ENCODE results near the gene GRID2.

GRID2 gene

DNA sequence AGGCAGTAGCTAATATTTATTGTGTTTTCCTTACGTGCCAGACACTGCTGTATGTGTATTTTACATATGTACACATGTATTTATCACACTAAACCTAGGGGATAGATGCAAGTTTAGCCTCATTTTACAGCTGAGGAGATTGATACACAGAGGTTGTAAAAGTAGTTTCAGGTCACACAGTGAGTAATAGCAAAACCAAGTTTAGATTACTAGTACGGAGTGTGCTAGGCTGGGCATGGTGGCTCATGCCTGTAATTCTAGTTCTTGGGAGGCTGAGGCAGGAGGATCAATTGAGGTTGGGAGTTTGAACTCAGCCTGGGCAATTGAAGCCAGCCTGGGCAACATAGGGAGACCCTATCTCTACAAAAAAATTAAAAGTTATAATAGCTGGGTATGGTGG is 823.7 kb downstream of the GRID2 start:
- no peak for DNase-seq

DNA sequence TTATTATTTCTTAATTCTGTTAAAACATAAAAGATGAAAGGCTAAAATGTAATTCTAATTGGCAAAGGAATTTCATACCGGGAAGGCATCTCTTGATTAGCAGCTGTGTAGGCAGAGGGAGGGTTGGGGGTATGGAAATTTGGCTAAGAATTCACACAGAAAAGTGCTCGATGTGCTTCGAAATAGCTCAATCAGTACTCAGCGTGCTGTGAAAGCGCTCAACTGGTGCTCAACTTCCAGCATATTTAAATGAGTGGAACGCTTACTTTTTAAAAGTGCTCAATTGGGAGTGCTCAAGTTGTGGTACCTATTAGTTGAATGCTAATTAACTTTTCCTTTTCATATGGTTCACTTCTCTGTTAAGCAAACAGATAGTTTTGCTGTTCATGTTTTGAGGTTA is 828.9 kb downstream of the GRID2 start:
- DNase-seq: no peak

DNA sequence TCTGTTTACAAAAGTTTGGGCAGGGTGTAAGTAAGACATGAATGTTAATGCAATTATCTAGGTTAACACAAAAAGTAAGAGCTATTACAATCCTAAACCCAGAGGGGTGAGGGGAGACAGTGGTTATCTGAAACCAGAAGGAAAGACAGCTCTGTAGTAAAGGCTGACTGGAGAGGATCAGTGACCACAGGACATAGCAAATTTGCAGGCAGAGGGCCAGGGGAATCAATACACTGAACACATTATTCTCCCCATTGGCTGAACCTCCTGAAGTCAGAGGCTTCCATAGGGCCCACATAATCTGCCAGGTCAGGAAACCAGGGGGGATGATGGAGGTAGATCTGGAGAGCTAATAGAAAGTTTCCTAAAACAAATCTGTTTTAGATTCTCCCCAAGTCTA is 835.4 kb downstream of the GRID2 start:
- DNase-seq: no peak

DNA sequence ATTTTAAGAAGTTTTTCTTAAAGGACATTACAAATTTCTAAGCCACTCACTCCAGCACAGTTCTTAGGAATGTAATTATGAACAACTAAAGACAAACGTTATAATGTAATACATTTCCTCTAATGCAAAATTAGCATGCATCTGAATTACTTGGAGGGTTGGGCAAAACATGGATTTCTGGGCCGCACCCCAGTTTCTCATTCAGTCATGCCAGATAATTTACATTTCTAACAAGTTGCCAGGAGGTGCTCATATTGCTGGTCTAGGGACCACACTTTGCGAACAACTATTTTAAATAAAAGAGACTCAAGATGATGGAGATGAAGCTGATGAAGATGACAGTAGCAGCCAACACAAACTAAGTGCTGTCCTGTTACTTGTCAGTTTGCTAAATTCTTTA is 840.1 kb downstream of the GRID2 start:
- DNase-seq: no peak

DNA sequence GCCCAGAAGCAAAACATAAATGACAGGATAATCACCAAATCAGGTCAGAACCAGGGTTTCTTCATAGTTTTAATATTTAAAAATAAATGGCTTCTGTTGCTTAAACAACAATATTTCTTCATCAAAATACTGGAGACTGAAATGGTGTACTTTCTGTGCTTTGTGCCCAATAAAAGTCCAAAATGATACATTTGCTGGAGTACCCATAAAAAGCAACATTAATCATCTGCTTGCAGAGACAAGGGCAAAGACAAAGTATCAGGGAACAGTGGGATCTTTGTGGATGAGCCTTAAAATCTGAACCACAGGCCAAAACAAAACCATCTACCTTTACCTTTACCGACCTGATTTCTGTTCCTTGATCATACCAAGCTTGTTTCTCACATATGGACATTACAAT is 840.9 kb downstream of the GRID2 start:
- DNase-seq: no peak

DNA sequence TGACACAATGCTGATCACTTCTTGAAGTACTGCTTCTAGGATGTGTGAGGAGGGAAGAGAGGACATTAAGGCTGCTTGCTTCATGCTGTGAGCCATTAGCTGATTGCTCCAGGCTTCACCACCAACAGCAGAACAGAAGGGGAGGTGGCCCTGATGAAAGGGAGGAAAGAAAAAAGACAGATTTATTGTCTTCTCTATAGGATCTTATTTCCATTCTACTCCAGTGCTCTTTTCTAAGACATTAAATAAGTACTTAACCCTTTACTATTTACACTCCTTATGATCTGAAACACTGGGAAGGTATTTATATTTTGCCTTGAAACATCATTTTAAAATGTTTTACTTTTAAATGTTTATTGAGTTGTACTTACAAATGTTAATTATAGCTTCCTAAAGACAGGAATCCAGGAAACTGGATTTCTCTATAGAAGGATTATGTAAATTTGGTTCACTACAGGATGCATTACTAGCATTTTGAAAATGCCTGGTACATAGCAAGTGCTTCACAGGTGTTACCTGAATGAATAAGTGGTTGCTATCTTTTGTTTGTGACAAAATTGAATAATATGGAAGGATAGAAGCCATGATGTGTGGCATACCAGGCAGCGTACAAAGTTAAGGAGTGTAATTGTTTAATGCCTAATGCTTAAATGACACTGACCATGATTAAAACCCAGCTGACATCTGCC is 843.9 kb downstream of the GRID2 start:
- DNase-seq: no peak

DNA sequence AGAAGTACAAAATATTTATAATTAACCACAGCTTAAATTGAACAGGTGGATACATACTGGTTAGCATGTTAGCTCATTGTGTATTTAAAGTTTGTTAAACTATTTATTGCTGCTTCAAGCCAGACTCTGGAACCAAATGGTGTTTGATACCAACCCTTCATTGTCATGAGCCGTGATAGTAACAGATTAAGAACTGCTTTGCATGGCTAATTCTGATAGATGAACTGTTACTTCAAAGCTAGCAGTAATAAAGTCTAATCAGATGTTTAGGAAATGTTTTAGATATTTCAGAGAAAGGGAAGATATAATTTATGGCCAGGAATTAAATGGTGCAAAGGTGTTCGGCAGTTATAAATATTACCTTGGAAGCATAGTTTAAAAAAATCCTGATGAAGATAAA is 848.7 kb downstream of the GRID2 start:
- DNase-seq: no peak

DNA sequence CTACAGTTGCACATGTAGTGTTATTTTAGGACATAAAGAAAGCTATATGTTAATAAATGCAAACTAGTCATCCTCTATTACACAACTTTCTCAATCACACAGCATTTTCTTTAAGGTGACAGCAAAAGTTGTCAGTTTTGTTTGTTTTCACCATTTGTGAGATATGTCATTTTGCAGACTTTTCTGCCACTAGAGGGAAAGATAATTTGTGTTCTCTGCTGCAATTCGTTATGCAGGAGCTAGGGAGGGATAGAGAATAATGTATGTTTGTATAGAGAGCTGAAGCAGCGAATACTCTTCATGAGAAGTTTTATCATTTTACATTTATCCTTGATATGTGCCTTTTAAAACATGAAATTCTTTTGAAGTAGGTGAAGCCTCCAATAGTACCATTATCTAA is 854.2 kb downstream of the GRID2 start:
- no peak for DNase-seq

DNA sequence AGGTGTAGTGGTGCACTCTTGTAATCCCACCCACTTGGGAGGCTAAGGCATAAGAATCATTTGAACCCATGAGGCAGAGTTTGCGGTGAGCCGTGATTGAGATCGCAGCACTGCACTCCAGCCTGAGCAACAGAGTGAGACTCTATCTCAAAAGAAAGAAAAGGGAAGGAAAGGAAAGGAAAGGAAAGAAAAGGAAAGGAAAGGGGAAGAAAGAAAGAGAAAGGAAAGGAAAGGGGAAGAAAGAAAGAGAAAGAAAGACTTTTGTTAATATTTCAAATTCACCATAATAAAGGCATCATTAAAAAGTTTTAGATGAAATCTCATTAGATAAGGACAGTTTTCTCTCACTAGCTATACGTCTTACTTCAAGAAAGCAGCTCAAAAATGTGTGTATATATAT is 864.3 kb downstream of the GRID2 start:
- no peak for DNase-seq

DNA sequence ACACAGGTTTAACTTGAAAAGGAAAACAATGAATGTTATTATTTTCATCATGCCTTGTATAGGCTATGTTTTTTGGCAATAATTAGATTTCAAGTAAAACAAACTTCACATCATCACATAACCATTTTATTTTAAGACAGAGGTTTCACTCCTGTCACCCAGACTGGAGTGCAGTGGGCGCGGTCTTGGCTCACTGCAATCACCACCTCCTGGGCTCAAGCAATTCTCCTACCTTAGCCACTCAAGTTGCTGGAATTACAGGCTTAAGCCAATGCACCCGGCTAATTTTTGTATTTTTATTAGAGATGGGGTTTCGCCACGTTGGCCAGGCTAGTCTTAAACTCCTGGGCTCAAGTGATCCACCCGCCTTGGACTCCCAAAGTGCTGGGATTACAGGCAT is 866.2 kb downstream of the GRID2 start:
- no peak for DNase-seq

DNA sequence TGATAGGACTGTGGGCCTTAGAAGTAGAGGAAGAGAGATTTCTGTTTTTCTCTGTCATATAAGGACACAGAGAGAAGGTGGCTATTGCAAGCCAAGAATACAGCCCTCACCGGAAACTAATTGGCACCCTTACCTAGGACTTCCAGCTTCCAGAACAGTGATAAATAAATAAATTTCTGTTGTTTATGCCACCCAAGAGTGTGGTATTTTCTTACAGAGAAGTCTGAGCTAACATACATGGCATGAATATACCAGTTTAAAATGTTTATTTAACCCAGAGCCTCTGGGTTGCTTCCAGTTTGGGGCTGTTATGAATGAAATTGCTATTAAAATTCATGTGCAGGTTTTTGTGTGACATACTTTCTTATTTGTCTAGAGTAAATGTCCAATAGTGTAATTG is 870.8 kb downstream of the GRID2 start:
- no peak for DNase-seq

DNA sequence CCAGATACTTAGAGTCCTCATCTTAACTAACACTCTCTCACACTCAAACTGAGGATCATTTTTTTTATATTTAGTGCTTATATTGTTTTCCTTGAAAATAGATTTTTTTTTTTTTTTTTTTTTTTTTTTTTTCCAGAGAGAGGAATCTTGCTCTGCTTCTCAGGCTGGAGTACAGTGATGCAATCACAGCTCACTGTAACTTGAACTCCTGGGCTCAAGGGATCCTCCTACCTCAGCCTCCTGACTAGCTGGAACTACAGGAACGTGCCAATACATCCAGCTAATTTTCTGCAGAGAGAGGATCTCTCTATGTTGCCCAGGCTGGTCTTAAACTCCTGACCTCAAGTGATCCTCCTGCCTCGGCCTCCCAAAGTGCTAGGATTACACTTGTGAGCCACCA is 874.5 kb downstream of the GRID2 start:
- DNase-seq: no peak

DNA sequence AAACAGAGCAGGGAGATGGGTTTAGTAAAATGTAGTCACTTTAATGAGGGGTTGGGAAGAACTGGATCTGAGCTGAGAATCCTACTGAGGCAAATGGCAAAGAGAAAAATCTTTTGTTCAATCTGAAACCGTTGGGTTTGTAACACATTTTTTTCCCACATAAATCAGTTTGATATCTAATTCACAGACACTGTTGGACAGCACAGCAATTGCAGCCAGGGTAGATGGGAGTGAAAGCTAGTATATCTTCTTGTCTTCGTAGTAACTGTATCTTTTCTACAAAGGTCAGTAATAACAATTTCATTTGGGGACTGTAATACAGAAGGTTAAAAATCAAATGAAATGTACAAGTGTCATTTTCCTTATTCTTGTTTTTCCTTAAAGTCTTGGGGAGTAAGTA is 875.3 kb downstream of the GRID2 start:
- DNase-seq: no peak

DNA sequence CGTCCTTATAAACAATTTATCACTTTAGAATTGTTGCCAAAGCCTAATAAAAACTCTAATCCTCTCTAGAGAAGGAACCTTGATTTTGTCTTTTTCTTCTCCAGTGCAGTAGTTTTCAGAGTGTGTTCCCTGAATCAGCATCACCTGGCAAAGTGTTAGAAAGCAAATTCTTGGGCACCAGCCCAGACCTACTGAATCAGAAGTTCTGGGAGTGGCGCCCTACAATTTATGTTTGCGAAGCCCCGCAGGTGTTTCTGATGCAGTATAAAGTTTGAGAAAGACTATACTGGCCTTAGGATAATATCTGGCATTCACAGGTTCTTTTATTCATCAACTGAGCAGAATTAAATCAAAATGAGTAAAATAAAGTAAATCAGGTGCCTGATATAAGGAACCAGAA is 879.0 kb downstream of the GRID2 start:
- no peak for DNase-seq

DNA sequence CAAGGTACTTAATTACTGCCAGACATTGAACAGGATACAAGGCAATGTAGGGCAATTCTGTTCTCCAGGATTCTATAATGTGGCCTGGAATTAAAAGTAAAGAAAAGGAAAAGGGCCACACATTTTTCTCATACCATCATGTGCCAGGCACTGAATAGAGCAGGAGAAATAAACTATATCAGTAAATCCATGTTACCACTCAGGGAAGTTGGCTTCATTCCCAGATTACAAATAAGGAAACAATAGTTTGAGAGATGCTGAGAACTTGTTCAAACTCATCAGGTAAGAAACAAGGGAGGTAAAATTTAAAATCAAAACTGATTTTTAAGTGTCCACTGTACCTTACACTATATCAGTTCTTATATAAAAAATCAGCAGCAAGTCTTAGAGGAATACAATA is 879.8 kb downstream of the GRID2 start:
- no peak for DNase-seq

DNA sequence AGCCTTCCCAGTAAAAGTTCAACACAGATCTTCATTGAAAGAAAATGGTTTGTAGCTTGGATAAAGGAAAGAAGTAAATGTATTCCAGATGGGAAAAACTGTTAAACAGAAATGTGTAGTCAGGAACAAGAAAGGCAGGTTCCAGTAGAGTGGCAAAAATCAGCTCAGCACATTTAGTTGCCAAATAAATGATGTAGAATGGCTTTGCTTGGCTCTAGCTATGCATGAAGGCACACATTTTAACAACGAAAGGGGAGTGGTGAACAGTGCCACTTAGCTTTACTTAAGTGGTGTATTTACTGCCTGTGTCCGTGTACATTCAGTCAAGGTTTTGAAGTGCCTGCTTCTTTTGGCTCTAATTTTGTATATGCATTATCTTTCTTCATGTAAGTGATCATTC is 880.3 kb downstream of the GRID2 start:
- DNase-seq: no peak

DNA sequence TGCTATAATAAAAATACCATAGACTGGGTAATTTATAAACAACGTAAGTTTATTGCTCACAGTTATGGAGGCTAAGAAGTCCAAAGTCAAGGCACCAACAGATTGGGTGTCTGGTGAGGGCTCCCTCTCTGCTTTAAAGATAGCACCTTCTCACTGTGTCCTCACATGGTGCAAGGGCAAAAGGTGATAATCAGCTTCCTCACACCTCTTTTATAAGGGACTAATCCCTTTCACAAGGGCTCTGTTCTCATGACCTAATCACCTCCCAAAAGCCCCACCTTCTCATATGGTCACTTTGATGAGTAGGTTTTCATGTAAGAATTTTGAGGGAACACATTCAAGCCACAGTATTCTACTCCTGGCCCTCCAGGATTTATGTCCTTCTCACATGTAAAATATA is 883.1 kb downstream of the GRID2 start:
- no peak for DNase-seq

DNA sequence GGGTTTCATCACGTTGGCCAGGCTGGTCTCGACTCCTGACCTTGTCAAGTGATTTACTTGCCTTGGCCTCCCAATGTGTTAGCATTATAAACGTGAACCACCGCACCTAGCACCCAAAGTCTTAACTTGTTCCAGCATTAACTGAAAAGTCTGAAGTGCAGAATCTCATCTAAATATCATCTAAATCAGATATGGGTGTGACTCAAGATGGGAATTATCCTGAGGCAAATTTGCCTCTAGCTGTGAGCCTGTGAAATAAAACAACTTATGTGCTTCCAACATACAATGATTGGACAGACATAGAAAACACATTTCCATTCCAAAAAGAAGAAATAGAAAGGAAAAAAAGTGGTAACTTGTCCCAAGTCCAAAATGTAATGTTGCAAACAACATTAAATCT is 883.7 kb downstream of the GRID2 start:
- DNase-seq: no peak

DNA sequence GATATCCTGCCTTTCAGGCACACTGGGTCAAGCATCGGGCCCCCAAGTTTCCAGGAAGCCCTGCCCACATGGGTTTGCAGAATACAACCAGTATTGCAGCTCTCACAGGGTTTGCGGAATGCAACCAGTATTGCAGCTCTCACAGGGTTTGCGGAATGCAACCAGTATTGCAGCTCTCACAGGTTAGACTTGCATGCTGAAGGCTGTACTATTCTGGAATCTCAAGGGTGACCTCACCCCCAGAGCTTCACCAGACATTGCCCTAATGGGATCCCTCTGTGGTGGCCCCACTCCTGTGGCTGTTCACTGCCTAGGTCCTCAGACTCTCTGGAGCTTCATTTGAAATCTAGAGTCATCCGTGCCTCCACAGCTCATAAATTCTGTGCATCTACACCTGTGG is 884.1 kb downstream of the GRID2 start:
- DNase-seq: no peak

DNA sequence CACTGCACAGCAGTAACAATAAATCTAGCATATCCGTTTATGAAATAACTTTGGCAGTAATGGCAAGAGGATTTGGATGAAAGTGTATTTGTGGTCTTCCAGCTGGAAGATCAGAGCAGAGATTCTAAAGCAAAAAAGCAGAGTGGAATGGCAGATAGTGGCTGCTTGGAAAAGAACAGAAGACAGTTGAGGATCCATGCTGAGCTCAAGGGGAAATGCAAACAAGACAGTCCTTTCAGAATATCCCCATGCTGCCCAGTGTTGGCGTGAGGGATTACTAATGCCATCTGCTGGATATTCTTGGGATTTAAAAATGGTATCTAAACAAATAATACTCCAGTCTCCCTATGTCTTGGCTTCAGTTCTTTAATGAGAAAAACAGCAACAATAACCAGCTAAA is 895.7 kb downstream of the GRID2 start:
- DNase-seq: peak; percentile 2

DNA sequence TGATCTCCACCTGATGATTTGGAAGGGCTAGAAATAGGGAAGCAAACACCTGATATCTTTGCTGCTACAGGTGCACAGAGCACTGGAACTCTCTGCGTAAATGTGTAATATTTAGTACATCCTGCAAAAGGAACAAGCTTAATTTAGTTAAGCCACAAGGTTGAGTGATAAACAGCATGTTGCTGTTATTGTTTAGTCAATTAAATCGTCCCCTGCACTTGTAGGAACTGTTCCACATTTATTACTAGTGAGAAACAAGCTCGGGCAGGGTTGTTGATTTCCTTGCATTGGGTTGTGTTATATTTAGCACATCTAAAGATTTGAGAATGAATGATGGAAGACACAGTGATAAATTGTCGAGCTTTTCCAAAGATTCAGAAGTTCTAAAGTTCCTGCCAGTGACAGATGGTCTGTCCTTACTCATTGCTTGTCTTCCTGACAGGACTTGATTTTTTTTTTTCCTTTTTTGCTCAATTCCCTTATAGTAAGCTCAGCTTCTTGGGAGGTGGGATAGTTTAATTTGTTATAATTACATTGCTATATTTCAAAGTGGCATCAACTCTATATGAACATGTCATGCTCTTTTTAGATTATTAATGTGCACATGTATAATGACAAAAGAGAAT is 897.8 kb downstream of the GRID2 start:
- no peak for DNase-seq

DNA sequence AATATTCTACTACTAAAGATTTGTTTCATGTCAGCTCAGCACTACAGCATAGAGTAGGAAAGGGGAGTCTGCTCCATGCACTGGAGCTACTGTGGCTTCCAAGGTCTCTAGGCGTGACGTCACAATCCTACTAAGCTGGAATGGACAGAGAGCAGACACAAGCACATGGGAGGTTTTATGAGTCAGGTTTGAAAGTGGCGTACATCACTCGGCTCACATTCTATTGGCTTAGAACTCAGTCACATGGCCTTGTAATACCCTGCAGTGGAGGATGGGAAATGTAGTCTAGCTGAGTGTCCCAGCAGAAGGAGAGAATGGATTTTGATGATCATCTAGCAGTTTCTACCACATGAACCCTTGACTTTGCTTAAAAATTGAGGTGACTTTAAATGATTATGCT is 899.9 kb downstream of the GRID2 start:
- no peak for DNase-seq

DNA sequence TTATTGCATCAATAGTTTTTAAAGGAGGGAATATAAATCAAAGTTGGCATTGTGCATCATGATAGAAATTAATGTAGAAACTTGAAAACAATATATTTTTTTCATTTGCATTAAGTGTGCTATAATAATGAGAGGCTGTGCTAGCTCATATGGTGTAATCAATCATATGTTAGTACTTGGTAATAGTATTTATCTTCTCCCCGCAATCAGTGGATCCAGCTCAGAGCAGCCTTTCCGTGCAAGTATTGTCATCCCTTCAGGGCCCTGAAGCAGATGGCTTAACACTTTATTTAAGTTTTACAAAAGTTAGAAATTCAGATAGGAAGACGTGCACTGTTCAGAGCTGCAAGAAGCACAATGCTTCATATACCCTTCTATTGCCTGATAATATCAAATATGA is 908.5 kb downstream of the GRID2 start:
- DNase-seq: no peak

DNA sequence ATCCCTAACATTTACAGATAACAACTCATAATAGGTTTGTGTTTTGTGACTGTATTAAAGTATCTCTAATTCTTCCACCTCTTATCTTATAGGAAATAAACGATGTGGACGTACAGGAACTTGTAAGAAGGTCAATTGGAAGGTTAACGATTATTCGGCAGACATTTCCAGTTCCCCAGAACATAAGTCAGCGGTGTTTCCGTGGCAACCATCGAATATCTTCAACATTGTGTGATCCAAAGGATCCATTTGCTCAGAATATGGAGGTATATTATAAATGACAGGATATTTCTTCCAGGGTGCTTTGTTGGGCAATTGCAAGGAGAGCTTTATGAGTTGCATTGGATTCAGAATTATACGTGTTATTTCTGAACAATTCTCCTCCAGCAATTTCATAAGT is 912.9 kb downstream of the GRID2 start:
- no peak for DNase-seq

DNA sequence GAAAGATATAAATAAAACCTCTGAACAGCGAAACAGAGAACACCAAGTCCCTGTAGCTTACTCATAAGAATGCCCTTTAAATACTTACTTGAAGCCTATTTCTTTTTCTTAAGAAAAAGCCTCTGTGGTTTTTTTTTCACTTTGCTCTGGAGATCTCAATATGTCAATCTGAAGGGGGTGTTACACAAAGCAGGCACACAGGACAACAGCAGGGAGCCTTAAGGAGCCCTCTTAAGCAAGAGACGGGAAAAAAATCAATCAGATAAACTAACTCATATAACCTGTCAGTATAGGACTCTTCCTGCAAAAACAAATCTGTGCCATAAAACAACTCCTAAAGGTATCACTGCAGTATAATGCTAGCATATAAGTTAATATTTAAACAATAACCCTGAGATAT is 913.7 kb downstream of the GRID2 start:
- no peak for DNase-seq
